GM10266 (cell line): ENCODE data around the gene EFL1.

Source experiments
- DNase-seq: peaks from one replicate; pipeline ENCODE4 v3.0.0; 2012; ENCODE audit errors: extremely low spot score
- CTCF ChIP-seq: IDR thresholded peaks from 2 replicates; pipeline ENCODE4 v1.5.1; 2012; ENCODE audit warnings: mild to moderate bottlenecking, low read depth; ENCODE audit not compliant: control insufficient read depth, insufficient read depth; ENCODE audit errors: missing control alignments

The EFL1 gene

GRCh38 chr15:82140886-82141285, 121.6 kb downstream of the EFL1 start:
- DNase-seq, result no peak
- TF ChIP-seq CTCF, result no peak

GRCh38 chr15:82139823-82140268, 122.7 kb downstream of the EFL1 start:
- TF ChIP-seq CTCF, result peak; percentile 54
- no peak for DNase-seq

GRCh38 chr15:82138306-82138705, 124.2 kb downstream of the EFL1 start:
- no peak for DNase-seq
- no peak for TF ChIP-seq CTCF

GRCh38 chr15:82137261-82137660, 125.3 kb downstream of the EFL1 start:
- DNase-seq, result no peak
- TF ChIP-seq CTCF, result no peak

GRCh38 chr15:82136120-82136519, 126.4 kb downstream of the EFL1 start:
- TF ChIP-seq CTCF, result no peak
- DNase-seq, result no peak

- TF ChIP-seq CTCF, result no peak
- DNase-seq, result no peak
These were observed 126.9 kb downstream of the EFL1 start for GRCh38 chr15:82135638-82136037.

- no peak for DNase-seq
- no peak for TF ChIP-seq CTCF
These were observed 128.1 kb downstream of the EFL1 start for GRCh38 chr15:82134461-82134860.
